Measurements from ENCODE around the gene WDR45B. TPM values are rescaled to one million over a fixed set of nuclear protein-coding genes. Genes with fewer than 3 reads are reported as not detected.
"Not testable (repeated sequence)": the region's sequence is repeated elsewhere in the genome, so short reads cannot be mapped to it uniquely, and the experiment has no call there.

The WDR45B gene
- total RNA-seq, 2 donors from 2014 or later, result 67.1 to 77.9 TPM

DNA sequence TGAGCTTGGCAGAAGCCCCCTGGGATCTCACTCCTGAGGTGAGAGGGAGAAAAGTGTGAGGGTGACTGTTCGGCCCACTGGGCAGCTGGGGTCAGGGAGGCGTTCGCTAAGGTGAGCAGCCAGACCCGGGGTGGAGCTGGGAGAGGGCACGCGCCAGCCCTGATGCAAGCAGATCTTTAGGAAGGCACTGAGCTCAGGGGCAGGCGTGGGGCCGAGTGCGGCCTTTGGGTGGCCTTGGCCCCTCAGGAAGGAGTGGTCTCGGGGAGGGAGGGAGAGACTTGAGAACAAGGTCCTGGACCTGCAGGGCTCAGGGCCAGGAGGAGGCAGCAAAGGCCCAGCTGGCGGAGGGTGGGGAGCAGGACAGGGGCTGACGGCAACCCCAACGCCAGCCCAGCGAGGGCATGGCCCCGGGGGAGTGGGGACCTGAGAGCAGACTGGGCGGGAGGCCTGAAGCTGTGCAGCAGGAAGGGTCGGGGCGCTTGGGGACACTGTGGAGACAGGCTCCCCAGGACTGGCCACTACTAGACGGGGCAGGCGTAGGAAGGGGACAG, 14.5 kb upstream of the WDR45B start:
- no peak for DNase-seq
- intact Hi-C loops (cut with DNase I, micrococcal nuclease), result loop anchor here in 1 of 2 donors (10.0 kb wide), 1 partner anchor 102 kb away; no protein-coding TSS in a partner anchor
- ATAC-seq, result no peak

DNA sequence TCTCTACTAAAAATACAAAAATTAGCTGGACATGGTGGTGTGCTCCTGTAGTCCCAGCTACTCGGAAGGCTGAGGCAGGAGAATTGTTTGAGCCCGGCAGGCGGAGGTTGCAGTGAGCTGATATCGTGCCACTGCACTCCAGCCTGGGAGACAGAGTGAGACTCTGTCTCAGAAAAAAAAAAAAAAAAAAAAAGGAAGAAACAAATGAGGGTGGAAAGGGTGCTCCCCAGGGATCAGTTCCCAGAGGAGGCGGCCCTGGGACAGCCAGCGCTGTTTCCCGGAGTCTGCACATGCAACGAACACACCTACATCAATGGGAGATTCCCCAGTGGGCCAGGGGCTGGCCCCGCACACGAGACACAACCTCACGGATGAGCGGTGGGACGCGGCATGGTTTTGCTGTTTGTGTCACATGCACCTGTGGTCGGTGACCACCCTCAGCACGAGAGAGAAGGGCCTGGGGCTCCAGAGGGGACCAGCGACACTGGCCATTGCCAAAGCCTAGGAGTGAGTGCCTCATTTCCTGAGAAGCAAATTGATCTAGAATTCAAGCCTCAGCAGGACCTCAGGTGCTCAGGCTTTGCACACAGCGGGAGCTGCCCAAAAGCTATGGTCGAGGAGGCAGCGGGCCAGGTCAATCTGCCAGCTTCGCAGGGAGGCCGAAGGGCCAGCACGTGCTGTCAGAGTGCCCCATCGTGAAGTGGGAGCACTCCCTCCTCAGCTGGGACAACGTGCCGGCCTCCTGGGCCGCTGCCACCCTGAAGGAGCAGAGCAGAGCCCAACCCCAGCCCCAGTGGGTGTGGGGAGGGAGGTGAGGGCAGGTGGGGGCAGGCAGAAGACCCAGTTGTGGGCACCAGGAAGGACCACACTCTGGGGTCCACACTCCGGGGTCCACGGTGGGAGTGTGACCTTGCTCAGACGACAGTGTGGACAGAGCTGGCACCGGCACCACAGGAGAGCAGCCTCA, 13.8 kb upstream of the WDR45B start:
- intact Hi-C loops (cut with DNase I, micrococcal nuclease), result loop anchor here in 1 of 2 donors (10.0 kb wide), 1 partner anchor 103 kb away; no protein-coding TSS in a partner anchor
- DNase-seq (no peak), ATAC-seq (no peak)

DNA sequence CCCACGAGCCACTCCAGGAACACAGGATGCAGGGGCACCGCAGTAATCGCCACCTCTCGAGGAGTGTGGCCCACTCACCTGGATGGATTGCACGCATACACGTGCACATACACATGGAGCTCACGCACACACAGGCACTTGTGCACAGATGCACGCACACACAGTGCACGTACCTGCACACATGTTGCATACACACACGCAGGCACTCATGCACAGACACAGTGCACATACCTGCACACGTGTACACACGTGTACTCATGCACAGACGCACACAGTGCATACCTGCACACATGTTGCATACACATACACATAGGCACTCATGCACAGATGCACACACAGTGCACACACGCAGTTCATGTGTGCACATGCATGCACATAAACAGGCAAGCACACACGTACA, 11.6 kb upstream of the WDR45B start:
- intact Hi-C loops (cut with DNase I, micrococcal nuclease), result loop anchor here in 1 of 2 donors (10.0 kb wide), 1 partner anchor 105 kb away; no protein-coding TSS in a partner anchor
- DNase-seq (no peak), ATAC-seq (no peak)

DNA sequence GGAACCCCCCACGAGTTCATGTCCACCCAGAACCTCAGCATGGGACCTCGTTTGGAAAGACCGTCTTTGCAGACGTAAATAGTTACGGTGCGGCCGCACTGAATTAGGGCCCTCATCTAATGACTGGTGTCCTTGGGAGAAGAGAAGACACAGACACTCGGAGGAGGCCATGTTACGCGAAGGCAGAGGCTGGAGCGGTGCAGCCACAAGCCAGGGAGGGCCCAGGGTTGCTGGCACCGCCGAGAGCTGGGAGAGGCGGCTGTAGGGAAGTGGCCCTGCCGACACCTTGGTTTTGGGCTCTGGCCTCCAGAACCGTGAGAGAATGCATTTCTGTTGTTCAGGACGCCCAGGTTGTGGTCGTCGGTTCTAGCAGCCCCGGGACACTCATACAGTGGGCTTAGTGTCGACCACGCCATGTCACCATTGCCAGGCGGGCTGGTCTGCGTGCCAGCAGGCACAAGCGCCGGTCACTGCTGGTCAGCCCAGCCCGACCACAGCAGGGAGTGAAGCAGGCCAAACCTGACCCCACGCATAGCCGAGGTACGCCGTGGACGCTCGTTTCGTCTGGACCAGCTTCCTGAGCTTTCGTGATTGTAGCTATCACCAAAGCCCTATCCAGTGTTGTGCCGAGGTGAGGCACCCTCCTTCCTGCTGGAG, 10.7 kb upstream of the WDR45B start:
- intact Hi-C loops (cut with DNase I, micrococcal nuclease), result no loop called here
- no peak for DNase-seq
- ATAC-seq, result no peak

DNA sequence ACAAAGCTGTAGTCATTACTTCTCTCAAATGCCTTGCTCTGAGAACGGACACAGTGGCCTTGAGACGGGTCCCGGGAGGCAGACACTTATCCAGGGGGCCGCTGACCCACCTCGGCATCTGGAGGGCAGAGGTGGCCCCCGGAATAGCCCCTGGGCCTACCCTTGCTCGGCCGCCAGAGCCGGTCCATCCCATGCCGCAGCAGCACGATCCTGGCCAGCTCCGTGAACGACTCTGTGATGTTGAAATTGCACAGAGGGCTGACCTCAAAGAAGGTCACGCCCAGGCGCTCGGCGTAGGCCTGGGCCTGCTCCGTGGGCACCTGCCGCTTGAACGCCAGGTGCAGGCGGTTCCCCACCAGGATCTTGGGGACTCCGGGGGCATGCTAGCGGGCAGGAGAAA, 10.1 kb upstream of the WDR45B start:
- no peak for DNase-seq
- ATAC-seq, result no peak
- intact Hi-C loops (cut with DNase I, micrococcal nuclease), result no loop called here

DNA sequence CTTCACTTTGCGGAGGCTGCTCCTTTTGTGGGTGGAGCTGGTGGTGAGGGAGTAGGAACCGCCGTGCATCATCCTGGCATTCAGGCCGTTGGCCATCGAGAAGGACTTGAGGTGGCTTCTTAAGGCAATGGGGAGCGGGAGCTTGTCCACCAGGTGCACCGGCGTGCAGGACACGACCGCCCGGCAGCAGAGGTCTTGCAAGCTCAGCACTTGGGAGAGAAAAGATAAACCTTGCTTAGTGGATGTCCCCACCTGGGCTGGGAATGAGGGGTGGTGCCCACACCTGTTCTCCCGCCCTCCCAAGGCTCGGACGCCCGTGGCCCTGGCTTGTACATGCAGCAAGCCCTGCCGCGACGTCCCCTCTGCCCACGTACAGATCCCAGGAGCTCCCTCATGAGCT, 9.7 kb upstream of the WDR45B start:
- intact Hi-C loops (cut with DNase I, micrococcal nuclease), result no loop called here
- ATAC-seq (no peak), DNase-seq (no peak)

DNA sequence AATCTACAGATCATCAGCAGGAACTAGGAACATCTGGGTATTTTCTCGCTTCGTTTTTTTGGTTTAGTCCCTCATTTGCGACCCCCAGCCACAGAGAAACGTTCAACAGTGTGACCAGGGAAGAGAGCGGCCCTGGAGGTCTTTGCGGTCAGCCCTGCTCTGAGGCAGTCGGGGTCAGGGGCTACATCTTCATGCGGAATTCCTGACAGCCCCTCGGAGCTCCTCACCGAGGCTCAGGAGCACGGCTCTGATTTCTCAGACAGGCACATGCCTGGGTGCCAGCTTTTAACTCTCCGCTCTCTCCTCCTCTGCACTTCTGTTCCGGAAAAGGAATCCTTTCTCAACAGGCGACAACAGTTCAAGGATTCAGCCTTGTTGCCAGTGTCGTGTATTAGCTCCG, 8.0 kb upstream of the WDR45B start:
- ATAC-seq (no peak), DNase-seq (no peak)
- intact Hi-C loops (cut with DNase I, micrococcal nuclease), result no loop called here

DNA sequence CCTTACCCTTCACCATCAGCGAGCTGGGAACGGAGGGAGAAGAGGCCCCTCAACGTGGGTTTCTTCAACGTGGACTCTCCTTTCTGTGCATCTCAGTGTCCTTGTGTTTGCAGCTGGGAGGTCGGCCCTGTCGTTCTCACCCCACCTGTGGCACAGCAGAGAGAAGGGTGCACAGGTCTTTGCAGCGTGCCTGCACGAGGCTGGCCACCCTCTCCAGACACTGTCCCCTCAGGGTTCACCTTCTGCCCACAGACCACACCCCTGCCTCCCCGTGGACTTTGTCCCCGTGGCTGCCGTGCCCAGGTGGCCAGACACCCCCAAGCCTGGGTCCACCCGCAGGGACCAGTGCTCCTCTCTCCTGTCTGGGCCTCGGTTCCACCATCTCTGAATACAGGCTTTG, 7.3 kb upstream of the WDR45B start:
- DNase-seq (peak; percentile 75 to 78), ATAC-seq (peak; percentile 79)
- intact Hi-C loops (cut with DNase I, micrococcal nuclease), result no loop called here

DNA sequence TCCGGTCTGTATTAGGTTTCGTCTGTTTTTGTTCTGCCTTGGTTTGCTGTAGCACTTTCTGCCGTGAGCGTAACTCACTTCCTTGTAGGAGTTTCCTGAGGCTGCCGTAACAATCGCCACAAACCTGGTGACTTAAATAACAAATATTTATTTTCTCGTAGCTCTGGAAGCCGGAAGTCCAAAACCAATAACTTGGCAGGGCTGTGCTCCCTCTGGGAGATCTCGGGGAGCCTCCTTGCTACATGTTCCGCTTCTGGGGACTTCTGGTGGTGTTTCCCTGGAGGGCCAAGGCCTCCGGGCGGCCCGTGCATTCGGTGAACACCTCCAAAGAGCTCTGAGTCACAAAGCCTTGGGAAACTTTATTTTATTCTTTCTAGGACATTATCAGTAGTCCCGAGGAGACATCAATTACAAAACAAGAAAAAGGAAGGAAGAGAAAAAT, 6.8 kb upstream of the WDR45B start:
- peak; percentile 73 for ATAC-seq
- intact Hi-C loops (cut with DNase I, micrococcal nuclease), result no loop called here
- DNase-seq, result peak; percentile 53 to 63

DNA sequence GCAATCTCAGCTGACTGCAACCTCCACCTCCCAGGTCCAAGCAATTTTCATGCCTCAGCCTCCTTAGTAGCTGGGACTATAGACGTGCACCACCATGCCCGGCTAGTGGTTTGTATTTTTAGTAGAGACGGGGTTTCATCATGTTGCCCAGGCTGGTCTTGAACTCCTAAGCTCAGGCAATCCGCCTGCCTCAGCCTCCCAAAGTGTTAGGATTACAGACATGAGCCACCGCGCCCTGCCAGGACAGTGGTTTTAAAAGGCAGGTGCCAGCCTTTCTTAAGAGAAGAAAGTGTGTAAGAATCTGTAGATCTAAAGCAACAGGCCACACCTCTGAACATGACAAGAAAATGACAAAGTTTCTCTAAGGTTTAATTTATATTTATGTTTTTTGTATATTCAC, 6.4 kb upstream of the WDR45B start:
- intact Hi-C loops (cut with DNase I, micrococcal nuclease); DNase-seq: not testable (repeated sequence)
- peak; percentile 33 for ATAC-seq

DNA sequence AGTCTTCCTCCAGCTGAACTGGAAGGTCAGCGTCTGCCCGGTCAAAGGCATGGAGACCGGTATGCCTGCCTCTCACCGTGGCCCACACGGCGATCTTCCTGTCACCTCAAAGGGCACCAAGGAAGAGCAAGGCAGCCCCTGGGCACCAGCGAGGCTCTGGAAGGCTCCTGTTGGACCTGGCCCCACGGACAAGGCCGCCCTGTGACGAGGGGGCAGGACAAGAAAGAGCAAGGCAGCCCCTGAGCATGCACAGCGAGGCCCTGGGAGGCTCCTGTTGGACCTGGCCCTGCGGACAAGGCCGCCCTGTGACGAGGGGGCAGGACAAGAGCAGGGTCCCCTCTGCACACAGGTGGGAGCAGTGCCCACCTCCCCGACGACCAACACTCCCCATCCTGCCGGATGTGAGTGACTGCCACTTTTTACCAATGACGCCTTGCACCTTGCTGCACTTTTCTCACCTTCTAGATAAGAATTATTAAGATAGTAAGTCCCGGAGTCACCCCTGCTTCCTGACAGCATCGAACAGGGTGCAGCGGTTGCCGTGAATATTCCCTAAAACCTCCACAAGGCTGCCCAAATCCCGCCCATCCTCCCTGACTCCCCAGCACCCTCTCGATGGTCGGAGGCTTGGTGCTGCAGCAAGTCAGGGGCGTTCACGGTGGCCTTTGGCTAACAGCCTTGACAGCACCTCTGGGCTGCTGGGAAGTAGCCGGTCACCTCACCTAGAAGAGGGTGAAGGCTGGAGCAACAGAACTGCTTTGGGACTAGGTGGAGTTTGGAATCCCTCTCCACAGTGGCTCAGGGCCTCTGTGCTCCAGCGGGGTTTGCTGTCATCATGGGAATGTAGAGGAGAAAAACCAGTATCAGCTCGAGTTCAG, 5.6 kb upstream of the WDR45B start:
- no peak for DNase-seq
- intact Hi-C loops (cut with DNase I, micrococcal nuclease), result no loop called here
- ATAC-seq, result peak; percentile 4

DNA sequence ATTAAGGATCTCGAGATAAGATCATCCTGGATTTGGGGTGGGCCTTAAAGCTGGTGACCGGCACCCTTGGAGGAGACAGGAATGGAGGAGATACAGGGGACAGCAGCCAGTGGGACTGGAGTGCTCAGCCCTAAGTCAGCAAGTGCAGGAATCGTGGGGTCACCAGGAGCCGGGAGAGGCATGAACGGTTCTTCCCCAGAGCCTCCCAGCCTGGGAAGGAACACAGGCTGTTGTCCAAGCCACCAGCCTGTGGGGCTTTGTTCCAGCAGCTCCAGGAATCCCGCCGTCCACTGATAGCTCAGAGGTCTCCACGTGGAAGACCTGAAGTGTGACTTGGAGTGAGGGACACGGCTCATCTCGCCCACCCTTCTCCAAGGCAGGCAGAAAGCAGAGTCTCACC, 2.5 kb upstream of the WDR45B start:
- no peak for DNase-seq
- intact Hi-C loops (cut with DNase I, micrococcal nuclease), result no loop called here

DNA sequence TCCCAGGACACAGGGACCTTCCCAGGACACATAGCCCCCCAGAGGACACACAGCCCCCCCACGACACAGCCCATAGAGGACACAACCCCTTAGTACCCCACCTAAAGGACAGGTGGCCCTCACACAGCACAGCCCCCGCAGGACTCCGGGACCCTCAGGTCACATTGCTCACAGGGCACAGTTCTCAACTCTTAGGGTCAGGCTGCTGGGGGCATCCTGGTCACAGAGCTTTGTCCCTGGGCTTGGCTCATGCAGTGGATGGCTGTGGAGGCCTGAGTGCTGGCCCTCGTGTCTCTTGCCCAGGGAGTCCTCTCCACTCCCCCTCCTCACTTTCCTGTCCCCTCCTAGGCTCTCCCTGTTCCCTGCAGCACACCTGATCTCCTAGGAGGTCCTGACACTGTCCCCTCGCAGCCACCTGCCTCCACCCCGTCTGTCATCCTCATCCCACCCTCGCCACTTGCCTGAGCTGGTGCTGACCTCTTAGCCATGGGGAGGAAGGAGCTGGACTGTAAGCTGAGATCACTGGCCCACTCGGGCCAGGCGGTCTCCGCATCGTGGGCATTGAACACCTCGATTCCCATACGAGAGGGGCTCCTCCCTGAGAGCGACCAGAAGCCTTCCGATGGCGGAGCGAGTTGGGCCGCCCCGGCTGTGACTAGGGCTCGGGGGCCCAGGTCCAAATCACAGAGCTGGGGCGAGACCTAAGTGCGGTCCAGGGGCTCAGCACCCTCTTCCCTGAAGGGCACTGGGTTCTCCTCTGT, 1.4 kb upstream of the WDR45B start:
- no peak for DNase-seq
- no peak for ATAC-seq
- intact Hi-C loops (cut with DNase I, micrococcal nuclease), result no loop called here

More for the DNA sequence above, 2.5 kb upstream of the WDR45B start:
- no peak for ATAC-seq

DNA sequence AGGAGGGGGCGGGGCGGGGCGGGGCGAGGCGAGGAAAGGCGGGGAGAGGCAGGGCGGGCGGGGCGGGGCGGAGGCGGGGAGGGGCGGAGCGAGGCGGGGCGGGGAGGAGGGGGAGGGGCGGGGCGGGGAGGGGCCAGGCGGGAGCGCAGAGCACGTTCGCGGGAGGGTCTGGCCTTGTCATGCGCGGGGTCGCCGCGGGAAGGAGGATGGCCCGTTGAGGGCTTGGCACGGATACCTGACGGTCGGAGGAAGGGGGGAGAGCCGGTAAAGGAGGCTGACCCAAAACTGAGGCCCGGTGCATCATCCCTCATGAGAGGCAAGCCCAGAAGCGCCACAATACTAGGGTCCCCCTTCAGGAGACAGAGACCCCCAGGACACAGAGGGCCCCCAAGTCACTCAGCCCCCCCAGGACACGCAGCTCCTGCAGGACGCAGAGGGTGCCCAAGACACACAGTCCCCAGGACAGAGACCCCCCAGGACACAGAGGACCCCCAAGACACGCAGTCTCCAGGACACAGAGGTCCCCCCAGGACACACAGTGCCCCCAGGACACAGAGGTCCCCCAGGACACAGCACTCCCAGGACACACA, 593 bp upstream of the WDR45B start:
- intact Hi-C loops (cut with DNase I, micrococcal nuclease), result no loop called here
- ATAC-seq (peak; percentile 14), DNase-seq (peak; percentile 70 to 72)

DNA sequence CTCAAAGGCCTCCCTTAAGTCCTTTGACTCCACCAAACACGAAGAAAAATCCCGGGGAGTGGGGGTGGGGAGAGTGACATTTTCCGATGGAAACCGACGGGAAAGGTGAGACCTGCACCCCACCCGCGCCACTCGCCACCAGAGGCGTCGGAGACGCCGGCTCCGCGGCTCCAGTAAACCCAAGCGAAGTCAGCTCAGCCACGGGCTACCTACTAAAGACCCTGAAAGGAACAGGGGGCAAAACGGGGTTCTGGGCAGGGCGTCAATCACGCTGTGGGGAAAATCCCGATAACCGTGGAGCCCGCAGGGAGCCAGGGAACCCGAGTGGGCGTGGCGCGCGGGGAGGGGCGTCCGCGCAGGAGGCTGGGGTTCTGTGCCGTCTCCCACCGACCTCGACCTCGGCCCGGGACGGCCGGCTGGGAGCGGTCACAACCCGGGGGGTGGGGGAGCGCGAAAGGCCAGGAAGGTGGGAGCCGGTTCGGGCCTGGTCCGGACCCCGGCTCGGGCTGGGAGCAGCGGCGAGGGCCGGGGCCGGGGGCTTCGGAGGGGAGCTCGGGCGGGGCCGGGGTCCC, 565 bp downstream of the WDR45B start:
- ATAC-seq (peak; percentile 44), DNase-seq (peak in 1 of 2 donors; percentile 62)
- intact Hi-C loops (cut with DNase I, micrococcal nuclease), result no loop called here

DNA sequence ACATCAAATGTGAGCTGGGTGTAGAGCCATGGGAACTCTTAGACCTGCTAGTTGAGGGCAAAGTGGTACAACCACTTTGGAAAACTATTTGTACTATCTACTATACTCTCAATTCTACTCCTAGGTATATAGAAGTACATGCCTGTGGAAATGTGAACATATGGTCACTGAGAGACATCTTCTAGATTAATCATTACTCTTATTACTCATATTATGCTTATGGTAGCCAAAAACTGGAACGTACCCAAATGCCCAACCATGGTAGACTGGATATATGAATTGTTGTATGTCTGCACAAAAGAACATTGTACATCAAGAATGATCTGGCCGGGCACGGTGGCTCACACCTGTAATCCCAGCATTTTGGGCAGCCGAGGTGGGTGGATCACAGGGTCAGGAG, 2.7 kb downstream of the WDR45B start:
- intact Hi-C loops (cut with DNase I, micrococcal nuclease), result no loop called here
- ATAC-seq (no peak), DNase-seq (no peak)

DNA sequence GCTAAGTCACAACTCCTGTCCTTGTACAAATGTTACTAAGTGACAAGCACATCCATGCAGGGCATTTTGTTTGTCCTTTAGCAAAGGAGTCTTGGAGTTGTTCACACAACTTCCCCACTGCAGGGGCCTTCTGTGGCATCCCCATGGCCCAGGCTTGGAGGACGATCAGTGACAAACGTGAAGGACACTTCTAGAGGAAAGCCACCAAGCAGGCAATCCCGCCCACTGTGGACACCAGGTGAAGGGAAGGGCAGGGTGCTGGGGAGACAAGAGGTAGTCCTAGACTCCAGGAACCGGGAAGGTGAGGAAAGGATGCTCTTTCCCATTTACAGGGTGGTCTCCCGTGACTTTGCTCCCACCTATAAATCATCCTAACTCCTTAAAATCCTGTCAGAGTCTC, 4.1 kb downstream of the WDR45B start:
- intact Hi-C loops (cut with DNase I, micrococcal nuclease), result no loop called here
- no peak for DNase-seq
- no peak for ATAC-seq

All from left colon (tissue), 2 donors.